Measurements from ENCODE around the gene SPIN1. TPM values are rescaled to one million over a fixed set of nuclear protein-coding genes. Genes with fewer than 3 reads are reported as not detected.
A peak's percentile ranks its signal among the peaks of the same experiment; 100 is the strongest.

The SPIN1 gene
- total and polyA plus RNA-seq, 2 experiments from 2014 or later = 49.0 to 158 TPM

DNA sequence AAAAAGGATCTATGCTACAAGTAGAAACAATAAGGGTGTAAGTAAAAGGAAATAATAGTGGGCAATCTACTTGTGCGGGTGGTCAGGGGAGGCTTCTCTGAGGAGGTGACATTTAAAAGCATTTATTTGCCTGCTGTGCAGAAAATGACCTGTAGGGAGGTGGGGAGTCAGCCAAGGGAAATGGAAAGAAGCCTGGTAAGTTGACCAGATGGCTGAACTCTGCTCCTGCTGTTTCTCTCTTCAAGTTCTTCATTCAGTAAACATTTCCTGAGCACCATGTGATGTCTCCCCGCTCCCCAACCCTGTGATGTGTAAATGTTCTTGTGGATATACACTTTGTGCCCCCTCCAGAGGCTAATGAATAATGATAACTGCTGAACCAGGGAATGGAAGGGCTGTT lies 9.9 kb upstream of the SPIN1 start:
- Histone ChIP-seq H3K27ac (ENCODE audit: low read depth) (peak overlapping the region; percentile 79), H3K27me3 (ENCODE audit: insufficient read depth) (no peaks in the 10 kb centered on the region), H4K20me1 (replicated peaks; ENCODE audit: insufficient read depth) (no peaks in the 10 kb centered on the region), H3K4me1 (ENCODE audit: insufficient read depth) (peaks cover 27% of the 10 kb centered on the region), H3K36me3 (ENCODE audit: insufficient read depth) (no peaks in the 10 kb centered on the region), H3K79me2 (replicated peaks; ENCODE audit: insufficient read depth) (0 out of 2 replicates have a peak, but pooled peaks cover under 1% of the 10 kb centered on the region), H3K9me2 (ENCODE audit: insufficient read depth) (no peaks in the 10 kb centered on the region), H2AFZ (no peak overlapping the region), H3F3A (replicated peaks; ENCODE audit: low read depth) (peaks cover 8% of the 10 kb centered on the region), H3K4me3 (no peak overlapping the region), H3K4me2 (peak overlapping the region; percentile 48; the same call in 1 of the 2 replicates)
- peaks cover 12% of the 10 kb centered on the region; the same call in 2 of the 3 replicates for H3K36me3 Mint-ChIP-seq (ENCODE audit: low read depth)
- peaks cover 34% of the 10 kb centered on the region for H3K4me1 Mint-ChIP-seq
- H3K27ac Mint-ChIP-seq = peak overlapping the region; percentile 77
- ATAC-seq (peak; percentile 84), DNase-seq (ENCODE audit: low spot score) (peak; percentile 91)
- TF ChIP-seq, protein P1, sequence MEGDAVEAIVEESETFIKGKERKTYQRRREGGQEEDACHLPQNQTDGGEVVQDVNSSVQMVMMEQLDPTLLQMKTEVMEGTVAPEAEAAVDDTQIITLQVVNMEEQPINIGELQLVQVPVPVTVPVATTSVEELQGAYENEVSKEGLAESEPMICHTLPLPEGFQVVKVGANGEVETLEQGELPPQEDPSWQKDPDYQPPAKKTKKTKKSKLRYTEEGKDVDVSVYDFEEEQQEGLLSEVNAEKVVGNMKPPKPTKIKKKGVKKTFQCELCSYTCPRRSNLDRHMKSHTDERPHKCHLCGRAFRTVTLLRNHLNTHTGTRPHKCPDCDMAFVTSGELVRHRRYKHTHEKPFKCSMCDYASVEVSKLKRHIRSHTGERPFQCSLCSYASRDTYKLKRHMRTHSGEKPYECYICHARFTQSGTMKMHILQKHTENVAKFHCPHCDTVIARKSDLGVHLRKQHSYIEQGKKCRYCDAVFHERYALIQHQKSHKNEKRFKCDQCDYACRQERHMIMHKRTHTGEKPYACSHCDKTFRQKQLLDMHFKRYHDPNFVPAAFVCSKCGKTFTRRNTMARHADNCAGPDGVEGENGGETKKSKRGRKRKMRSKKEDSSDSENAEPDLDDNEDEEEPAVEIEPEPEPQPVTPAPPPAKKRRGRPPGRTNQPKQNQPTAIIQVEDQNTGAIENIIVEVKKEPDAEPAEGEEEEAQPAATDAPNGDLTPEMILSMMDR (conservative IDR thresholded peaks at IDR 0.05; ENCODE audit: low read depth in 2 of 2) = peak; percentile 16 to 52; a peak in 3 of 4 replicates
- TF ChIP-seq STAT1 (IDR thresholded peaks at IDR 0.05; ENCODE audit: unreplicated experiment) (no peak), CREB1 (CRISPR knock-in tag; IDR thresholded peaks at IDR 0.05; ENCODE audit: low read depth) (peak; percentile 39), NANOG (IDR thresholded peaks at IDR 0.05; ENCODE audit: borderline replicate concordance) (peak; percentile 92)
- TF ChIP-seq, protein P2, sequence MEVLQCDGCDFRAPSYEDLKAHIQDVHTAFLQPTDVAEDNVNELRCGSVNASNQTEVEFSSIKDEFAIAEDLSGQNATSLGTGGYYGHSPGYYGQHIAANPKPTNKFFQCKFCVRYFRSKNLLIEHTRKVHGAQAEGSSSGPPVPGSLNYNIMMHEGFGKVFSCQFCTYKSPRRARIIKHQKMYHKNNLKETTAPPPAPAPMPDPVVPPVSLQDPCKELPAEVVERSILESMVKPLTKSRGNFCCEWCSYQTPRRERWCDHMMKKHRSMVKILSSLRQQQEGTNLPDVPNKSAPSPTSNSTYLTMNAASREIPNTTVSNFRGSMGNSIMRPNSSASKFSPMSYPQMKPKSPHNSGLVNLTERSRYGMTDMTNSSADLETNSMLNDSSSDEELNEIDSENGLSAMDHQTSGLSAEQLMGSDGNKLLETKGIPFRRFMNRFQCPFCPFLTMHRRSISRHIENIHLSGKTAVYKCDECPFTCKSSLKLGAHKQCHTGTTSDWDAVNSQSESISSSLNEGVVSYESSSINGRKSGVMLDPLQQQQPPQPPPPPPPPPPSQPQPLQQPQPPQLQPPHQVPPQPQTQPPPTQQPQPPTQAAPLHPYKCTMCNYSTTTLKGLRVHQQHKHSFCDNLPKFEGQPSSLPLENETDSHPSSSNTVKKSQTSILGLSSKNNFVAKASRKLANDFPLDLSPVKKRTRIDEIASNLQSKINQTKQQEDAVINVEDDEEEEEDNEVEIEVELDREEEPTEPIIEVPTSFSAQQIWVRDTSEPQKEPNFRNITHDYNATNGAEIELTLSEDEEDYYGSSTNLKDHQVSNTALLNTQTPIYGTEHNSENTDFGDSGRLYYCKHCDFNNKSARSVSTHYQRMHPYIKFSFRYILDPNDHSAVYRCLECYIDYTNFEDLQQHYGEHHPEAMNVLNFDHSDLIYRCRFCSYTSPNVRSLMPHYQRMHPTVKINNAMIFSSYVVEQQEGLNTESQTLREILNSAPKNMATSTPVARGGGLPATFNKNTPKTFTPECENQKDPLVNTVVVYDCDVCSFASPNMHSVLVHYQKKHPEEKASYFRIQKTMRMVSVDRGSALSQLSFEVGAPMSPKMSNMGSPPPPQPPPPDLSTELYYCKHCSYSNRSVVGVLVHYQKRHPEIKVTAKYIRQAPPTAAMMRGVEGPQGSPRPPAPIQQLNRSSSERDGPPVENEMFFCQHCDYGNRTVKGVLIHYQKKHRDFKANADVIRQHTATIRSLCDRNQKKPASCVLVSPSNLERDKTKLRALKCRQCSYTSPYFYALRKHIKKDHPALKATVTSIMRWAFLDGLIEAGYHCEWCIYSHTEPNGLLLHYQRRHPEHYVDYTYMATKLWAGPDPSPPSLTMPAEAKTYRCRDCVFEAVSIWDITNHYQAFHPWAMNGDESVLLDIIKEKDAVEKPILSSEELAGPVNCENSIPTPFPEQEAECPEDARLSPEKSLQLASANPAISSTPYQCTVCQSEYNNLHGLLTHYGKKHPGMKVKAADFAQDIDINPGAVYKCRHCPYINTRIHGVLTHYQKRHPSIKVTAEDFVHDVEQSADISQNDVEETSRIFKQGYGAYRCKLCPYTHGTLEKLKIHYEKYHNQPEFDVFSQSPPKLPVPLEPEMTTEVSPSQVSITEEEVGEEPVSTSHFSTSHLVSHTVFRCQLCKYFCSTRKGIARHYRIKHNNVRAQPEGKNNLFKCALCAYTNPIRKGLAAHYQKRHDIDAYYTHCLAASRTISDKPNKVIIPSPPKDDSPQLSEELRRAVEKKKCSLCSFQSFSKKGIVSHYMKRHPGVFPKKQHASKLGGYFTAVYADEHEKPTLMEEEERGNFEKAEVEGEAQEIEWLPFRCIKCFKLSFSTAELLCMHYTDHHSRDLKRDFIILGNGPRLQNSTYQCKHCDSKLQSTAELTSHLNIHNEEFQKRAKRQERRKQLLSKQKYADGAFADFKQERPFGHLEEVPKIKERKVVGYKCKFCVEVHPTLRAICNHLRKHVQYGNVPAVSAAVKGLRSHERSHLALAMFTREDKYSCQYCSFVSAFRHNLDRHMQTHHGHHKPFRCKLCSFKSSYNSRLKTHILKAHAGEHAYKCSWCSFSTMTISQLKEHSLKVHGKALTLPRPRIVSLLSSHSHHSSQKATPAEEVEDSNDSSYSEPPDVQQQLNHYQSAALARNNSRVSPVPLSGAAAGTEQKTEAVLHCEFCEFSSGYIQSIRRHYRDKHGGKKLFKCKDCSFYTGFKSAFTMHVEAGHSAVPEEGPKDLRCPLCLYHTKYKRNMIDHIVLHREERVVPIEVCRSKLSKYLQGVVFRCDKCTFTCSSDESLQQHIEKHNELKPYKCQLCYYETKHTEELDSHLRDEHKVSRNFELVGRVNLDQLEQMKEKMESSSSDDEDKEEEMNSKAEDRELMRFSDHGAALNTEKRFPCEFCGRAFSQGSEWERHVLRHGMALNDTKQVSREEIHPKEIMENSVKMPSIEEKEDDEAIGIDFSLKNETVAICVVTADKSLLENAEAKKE (CRISPR knock-in tag; IDR thresholded peaks at IDR 0.05) = peak; percentile 77
- TF ChIP-seq, protein P3, sequence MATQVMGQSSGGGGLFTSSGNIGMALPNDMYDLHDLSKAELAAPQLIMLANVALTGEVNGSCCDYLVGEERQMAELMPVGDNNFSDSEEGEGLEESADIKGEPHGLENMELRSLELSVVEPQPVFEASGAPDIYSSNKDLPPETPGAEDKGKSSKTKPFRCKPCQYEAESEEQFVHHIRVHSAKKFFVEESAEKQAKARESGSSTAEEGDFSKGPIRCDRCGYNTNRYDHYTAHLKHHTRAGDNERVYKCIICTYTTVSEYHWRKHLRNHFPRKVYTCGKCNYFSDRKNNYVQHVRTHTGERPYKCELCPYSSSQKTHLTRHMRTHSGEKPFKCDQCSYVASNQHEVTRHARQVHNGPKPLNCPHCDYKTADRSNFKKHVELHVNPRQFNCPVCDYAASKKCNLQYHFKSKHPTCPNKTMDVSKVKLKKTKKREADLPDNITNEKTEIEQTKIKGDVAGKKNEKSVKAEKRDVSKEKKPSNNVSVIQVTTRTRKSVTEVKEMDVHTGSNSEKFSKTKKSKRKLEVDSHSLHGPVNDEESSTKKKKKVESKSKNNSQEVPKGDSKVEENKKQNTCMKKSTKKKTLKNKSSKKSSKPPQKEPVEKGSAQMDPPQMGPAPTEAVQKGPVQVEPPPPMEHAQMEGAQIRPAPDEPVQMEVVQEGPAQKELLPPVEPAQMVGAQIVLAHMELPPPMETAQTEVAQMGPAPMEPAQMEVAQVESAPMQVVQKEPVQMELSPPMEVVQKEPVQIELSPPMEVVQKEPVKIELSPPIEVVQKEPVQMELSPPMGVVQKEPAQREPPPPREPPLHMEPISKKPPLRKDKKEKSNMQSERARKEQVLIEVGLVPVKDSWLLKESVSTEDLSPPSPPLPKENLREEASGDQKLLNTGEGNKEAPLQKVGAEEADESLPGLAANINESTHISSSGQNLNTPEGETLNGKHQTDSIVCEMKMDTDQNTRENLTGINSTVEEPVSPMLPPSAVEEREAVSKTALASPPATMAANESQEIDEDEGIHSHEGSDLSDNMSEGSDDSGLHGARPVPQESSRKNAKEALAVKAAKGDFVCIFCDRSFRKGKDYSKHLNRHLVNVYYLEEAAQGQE (IDR thresholded peaks at IDR 0.05; ENCODE audit: unreplicated experiment) = no peak
- peaks cover 21% of the 10 kb centered on the region; the same call in 2 of the 3 replicates for H3K9me3 Mint-ChIP-seq
- peaks cover 6% of the 10 kb centered on the region for H3K27me3 Mint-ChIP-seq (ENCODE audit: insufficient read depth, low read depth, poor library complexity)
- H3K4me3 Mint-ChIP-seq = no peak overlapping the region; the same call in 2 of the 3 replicates
